HG03159 (cell line): ENCODE data around the gene LTO1.
"Not testable (repeated sequence)": the region's sequence is repeated elsewhere in the genome, so short reads cannot be mapped to it uniquely, and the experiment has no call there.

ENCODE experiments used
- ATAC-seq: cut with Tn5 transposase; IDR thresholded peaks from one replicate; pipeline ENCODE4 v1.9.1; 2021; ENCODE audit warnings: mild to moderate bottlenecking, moderate library complexity; ENCODE audit not compliant: unreplicated experiment

The LTO1 gene

DNA sequence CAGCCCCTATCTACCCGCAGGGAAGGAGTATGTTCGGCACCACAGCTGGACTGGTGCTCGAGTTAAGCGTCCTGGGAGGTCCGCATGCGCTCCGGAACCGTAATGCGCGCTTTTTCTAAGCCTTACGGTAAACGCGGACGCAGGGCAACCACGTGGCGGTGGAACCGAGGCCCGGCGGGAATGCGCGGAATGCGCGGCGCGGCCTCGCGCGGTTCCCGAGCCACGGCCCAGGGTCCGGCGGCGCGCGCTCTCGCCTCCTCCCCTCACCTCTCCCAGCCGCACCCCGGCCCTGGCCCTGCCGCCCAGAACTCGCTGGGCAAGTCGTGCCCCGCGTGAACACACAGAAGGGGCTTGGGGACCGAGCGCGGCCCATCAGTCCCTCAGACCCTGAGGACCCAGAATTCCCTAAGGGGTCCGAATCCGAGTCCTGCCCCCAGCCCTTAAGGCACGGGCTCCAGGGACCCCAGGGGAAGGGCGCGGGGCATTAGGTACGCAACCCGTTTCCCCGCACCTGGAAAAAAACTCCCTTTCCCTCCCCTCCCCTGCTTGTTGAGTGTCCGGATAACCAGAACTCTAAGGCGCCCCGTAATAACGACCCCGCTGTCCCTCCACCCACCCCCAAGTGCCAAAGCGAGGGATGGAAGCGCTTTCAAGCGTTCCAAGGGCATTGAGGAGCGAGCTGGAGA is 38.5 kb downstream of the LTO1 start:
- no peak for ATAC-seq

DNA sequence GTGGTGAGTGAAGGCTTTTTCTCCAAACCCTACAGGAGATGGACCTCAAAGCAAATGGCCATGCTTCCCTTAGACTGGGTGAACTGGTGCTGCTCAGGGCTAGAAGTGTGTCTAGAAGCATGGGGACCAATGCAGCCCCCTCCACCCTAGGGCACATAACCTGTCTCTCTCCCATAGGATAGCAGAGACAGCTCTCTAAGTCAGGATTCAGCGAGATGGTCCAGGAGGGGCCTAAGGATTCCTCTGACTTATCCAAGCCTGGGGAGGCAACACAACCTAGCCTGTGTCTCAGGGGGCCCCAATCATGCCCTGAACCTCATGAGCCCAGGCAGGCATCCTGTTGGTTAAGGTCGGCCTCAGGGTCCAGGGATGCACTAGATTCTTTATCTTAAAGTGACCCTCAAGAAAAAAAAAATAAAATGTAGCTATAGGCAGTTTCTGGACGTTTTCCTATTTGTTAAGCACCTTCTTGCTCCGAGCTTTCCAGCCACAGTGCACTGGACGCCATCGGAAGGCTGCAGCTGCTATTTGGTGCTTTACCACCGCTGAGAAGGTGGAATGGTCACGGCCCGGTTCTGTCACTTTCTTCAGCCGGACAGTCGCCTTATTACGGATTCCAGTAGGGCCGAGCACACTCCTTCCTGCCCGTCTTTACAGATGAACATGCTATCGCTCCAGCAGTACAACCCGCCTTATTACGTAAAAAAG is 39.2 kb downstream of the LTO1 start:
- ATAC-seq, result no peak

DNA sequence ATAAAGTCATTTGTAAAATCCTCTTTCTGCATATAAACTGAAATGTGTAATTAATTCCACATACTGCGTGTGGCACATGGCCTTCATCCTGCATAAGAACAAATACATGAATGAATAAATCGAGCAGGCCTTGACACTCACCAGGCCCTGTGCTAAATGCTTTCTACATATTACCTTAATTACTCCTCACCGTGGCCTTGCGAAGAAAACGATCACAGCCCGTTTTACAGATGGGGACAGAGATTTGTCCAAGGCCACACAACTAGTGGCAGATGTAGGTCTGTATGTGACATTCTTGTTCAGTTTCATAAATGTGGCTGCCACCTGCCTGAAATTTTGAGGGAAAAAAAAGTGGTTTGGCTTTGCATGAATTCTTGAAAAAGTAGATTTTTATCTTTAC is 40.0 kb downstream of the LTO1 start:
- no peak for ATAC-seq

DNA sequence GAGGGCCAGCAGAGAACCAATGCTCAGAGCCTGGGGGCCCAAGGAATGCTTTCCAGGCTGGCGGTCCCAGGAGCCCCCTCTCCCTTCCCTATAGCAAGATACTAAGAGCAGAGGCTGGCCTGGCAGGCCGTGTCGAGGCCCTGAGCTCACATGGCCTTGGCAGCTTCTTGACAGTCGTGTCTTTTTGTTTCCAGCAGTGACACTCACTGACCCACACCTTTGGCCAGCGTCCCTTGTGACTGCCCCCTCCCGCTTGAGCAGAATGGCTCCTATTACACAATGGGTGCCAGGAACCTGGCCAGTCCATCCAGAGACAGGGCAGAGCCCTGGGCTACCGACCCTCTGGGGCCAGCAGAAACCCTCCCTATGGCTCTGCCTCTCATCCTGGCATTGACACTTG is 40.6 kb downstream of the LTO1 start:
- ATAC-seq, result no peak

DNA sequence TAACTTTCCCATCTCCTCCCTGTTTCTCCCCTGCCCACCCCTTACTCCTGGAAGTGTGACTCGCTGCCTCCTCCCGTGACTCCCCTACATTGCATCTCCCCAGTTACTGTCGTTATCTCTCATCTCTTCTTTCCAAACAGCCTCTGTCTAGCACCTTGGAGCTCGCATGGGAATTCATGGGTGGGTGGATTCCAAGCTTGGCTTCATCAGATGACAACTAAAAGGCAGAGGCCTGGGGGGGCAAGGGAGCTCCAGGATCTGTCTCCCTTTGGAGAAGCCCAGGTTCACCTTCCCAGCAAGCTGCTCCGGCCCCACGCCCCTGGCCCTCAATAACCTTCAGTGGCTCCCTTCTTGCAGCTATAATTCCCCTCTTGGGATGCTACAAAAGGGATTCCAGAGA is 41.1 kb downstream of the LTO1 start:
- ATAC-seq, result no peak

DNA sequence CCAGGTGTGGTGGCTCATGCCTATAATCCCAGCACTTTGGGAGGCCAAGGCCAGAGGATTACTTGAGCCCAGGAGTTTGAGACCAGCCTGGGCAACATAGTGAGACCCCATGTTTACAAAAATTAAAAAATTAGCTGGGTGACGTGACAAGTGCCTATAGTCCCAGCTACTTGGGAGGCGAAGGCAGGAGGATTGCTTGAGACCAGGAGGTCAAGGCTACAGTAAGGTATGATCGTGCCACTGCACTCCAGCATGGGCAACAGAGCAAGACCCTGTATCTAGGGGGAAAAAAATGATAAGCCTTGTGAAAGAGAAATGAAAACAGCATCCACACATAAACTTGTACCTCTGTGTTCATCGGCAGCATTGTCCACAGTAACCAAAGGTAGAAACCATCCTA is 42.3 kb downstream of the LTO1 start:
- ATAC-seq, result no peak

DNA sequence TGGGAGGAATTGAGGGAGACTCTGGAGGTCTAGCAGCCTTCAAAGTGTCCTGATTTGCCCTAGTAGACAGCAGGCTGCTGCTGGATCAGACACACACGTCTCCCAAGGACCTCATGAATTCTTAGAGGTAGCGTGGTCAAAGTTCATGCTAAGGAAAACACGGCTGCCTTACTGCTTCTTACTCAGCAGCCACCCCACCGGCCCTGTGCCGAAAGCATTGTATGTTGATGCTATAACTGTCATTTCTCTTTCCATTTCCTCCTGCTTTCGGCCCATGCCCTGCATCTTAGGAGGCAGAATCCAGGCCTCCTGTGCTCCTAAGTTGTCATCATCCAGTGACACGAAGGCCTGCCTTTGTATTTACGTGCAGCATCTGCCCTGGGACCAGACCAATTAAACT is 44.7 kb downstream of the LTO1 start:
- no peak for ATAC-seq

DNA sequence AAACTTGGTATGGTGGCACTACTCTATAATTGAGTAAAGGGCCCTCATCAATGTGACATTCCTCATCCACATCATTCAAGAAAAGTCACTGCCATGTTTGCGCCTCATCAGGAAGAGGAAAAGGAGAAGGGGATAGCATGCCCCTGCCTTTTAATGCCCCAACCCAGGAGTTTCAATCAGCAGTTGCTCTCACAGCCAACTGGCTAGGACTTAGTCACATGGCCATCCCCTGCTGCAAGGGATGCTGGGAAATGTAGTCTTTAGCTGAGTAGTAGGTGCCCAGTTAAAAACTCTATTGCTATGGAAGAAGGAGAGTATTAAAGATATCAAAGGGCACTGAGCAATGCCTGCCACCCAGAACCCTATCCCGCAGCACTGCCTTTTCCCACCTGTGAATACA is 45.1 kb downstream of the LTO1 start:
- no peak for ATAC-seq

DNA sequence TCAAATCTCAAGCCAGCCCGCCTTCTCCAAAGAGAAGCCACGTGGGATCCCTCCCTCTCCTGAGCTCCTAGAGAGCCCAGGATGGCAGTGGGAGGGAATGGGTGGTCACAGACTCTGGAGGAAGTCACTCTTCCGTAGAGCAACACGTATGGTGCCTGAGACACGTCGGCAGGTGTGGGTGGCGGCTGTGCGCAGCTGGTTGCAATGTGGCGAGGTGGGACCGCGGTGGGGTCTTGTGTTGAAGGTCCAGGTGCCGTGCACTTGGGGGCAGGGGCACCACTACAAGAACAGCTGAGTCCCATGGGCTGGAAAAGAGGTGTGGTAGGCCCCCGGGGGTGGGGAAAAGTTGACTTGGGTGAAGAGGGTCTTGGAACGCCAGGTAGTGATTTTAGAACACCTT is 47.6 kb downstream of the LTO1 start:
- ATAC-seq, result no peak

DNA sequence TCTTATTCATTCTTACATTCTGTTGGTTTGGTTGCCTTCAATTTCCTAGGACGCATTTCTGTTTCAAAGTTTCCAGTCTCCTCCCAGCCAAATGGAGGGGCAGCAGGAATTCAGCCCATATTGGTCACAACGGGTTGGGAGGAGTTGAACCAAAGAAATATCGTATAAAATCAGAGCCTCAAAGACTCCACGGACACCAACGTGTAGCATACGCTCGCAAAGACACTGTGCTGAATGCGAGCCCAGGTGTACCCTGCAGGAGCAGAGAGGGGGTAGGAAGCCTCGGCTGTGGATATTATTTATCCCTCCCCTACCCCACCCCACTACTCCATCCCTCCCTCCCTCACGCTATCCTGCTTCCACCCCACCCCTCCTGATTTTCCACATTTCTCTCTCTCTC is 49.7 kb downstream of the LTO1 start:
- ATAC-seq, result no peak

DNA sequence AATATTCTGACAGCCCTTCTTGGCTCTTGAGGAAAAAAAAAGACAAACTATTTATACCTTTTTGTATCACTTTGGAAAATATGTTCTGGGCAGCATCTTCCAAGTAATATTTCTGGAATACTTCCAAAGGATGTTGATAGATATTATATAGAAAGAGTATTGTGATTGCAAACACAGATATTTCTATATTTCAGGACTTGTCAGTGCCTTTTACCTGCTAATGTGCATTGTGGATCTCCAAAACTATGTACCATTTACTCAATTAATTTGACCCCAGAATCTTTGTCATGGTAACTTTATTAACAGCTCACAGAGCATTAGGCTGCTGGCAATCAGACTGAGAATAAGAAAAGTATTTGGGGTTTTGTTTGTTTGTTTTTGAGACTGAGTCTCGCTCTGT is 50.9 kb downstream of the LTO1 start:
- ATAC-seq, result no peak

DNA sequence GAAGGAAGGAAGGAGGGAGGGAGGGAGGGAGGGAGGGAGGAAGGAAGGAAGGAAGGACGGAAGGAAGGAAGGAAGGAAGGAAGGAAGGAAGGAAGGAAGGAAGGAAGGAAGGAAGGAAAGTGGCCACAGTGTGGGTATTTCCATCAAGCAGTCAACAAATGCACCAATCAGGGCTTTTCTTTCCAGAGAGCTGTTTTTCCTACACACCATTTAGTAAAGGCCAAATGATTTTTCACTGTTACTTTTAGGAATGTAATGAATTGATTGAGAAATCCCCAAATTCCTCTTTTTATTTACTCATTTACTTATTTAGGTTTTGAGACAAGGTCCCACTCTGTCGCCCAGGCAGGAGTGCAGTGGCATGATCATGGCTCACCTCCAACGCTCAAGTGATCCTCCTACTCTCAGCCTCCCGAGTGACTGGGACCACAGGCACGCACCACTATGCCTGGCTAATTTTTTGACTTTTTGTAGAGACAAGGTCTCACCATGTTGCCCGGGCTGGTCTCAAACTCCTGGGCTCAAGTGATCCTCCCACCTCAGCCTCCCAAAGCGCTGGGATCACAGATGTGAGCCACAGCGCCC is 53.0 kb downstream of the LTO1 start:
- not testable (repeated sequence) for ATAC-seq

DNA sequence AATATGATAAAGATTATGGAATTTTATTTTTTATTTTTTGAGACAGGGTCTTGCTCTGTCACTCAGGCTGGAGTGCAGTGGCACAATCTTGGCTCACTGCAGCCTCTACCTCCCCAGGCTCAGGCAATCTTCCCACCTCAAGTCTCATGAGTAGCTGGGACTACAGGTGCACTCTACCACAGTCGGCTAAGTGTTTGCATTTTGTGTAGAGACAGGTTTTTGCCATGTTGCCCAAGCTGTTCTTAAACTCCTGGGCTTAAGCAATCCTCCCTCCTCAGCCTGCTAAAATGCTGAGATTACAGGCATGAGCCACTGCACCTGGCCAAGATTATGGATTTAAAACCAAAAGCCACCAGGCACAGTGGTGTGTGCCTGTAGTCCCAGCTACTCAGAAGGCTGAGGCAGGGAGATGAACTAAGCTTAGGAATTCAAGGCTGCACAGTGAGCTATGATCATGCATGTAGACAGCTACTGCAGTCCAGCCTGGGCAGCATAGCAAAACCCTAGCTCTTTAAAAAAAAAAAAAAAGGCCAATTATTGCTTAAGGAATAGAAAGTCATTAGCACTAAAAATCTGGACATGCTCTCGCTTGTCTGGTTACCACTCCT is 54.4 kb downstream of the LTO1 start:
- no peak for ATAC-seq

DNA sequence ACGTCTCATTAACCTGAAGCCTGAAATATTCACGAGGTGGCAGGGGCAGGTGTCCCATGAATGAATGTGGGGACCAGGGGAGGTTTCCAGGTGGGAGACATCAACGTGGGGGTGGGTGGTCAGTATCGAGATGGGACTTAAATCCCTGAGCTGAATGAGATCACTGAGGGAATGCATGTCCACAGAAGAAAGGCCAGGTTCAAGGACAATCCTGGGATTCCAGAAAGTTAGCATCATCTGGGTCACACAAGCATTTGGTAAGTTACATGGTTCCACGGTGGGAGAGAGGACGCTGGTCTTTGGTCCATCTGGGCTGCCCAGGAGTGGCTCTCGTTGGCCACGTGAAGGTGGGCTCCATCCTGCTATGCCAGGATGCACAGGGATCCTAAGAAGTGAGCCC is 56.9 kb downstream of the LTO1 start:
- ATAC-seq, result no peak

DNA sequence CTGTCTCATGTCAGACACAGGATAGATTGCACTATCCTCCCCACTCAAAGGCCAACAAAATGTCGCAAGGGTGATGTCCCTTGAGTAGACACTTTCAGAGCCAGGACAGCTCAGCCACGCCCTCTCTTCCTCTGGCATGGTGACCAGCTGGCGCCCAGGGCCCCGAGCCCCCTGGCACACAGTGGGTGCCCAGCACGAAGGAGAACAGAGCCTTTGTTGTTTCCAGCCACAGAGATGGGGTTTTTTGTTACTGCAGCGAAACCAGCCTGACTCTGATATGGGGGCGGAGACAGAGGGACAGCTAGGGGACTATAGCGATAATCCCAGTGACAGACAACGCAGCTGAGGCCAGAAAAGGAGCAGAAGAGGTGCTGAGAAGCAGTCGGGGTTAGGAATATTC is 57.5 kb downstream of the LTO1 start:
- ATAC-seq, result no peak

DNA sequence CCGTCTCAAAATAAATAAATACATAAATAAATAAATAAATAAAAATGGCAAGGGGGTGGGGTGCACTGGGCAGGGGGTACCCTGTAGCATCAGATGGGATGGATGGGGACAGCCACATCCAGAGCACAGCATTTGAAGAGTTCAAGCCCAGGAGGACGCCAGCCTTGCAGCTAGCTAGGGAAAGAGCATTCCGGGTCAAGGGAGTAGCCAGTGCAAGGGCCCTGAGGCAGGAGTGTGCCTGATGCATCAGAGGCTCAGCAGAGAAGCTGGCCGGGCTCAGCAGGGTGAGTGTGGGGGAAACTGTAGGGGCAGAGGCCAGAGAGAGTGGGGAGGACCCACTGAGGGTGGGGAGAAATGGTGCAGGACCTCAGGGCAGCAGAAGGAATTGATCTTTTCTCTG is 57.9 kb downstream of the LTO1 start:
- ATAC-seq, result no peak
